Sigmoid colon (tissue), 7 donors: Measurements from ENCODE around the gene AVPR2. TPM values are rescaled to one million over a fixed set of nuclear protein-coding genes. Genes with fewer than 3 reads are reported as not detected.

ENCODE experiments used
- DNase-seq: peaks from one replicate; pipeline ENCODE4 v3.0.0-alpha.2; 2019
- H3K27ac ChIP-seq, 4 donors: fragments of 200-600 bp; sonication (generic); one replicate each; pipeline ENCODE4 v1.5.1; 2016 to 2019; ENCODE audit warnings: mild to moderate bottlenecking in 1 of 4
- H3K27me3 ChIP-seq, 3 donors: fragments of 200-600 bp; sonication (generic); one replicate each; pipeline ENCODE4 v1.5.1; 2019; ENCODE audit warnings: mild to moderate bottlenecking in 1 of 3
- H3K36me3 ChIP-seq, 4 donors: fragments of 200-600 bp; sonication (generic); one replicate each; pipeline ENCODE4 v1.5.1; 2016 to 2019
- H3K4me1 ChIP-seq, 4 donors: fragments of 200-600 bp; sonication (generic); one replicate each; pipeline ENCODE4 v1.5.1; 2017 to 2019
- H3K4me3 ChIP-seq, 4 donors: fragments of 200-600 bp; sonication (generic); one replicate each; pipeline ENCODE4 v1.5.1; 2017 to 2019; ENCODE audit warnings: mild to moderate bottlenecking in 2 of 4, moderate library complexity in 1 of 4
- H3K9me3 ChIP-seq, 4 donors: fragments of 200-600 bp in 3 of 4; sonication (generic) in 3 of 4; one replicate each; pipeline versions ENCODE4 v1.5.1 to v1.6.1; 2013 to 2019
- CTCF ChIP-seq, 4 experiments: fragments of 450-650 bp in 3 of 4; fragments of 200-600 bp in 1 of 4; IDR thresholded peaks; one replicate each; pipeline ENCODE4 v1.5.1; 2016 to 2019; ENCODE audit warnings: antibody characterized with exemption in 4 of 4, mild to moderate bottlenecking in 3 of 4, moderate library complexity in 2 of 4
- EP300 ChIP-seq, 4 donors: sonication (generic); formaldehyde crosslinking; IDR thresholded peaks; one replicate each; pipeline ENCODE4 v1.6.1; 2017; ENCODE audit warnings: antibody characterized with exemption in 4 of 4
- POLR2A ChIP-seq, 2 donors: fragments of 450-650 bp; IDR thresholded peaks; one replicate each; pipeline ENCODE4 v1.6.1; 2016; ENCODE audit warnings: antibody characterized with exemption in 2 of 2, mild to moderate bottlenecking in 2 of 2, moderate library complexity in 2 of 2
- POLR2AphosphoS5 ChIP-seq, 4 donors: sonication (generic); formaldehyde crosslinking; IDR thresholded peaks; one replicate each; pipeline ENCODE4 v1.6.1; 2017; ENCODE audit warnings: antibody characterized with exemption in 4 of 4
- WGBS, 2 donors: extraction: QIAGEN DNeasy Blood & Tissue Kit; methylation state at CpG; one replicate each; pipeline ENCODE4 v1.1.7; 2013; 5-methylcytosine and 5-hydroxymethylcytosine counted together
- intact Hi-C: fragments of 100-400 bp; cut with DNase I; formaldehyde crosslinking; loops from one replicate; pipeline ENCODE4 v1.15.1; 2023
- polyA plus RNA-seq, 3 donors: library from polyadenylated mRNA; stranded (reverse); fragments of 200-250 nt; gene quantifications; one replicate each; pipeline ENCODE4 v1.2.3, GENCODE V29; 2013
- total RNA-seq, 4 donors: library from RNA; depleted of rRNA; stranded (reverse); fragments of >200 nt; gene quantifications; one replicate each; pipeline ENCODE4 v1.1.0, GENCODE V29; 2016
- donor health status: healthy with polysubstance abuse.
- donor health status: Bipolar disorder and iron deficiency.
- donor health status: healthy.

Gene AVPR2
- total and polyA plus RNA-seq, 7 donors: 1.1 to 2.2 (median 1.1) TPM; not detected in 2

GRCh38 chrX:153924149-153924861 is 19.8 kb downstream of the AVPR2 start:
- WGBS, 2 donors: 19 to 38% methylated on average over 14 of the region's 14 CpGs
- Histone ChIP-seq H3K36me3 (no peaks in the 10 kb centered on the region), H3K4me3 (no peak overlapping the region), H3K27ac (peak overlapping the region in 3 of 4 donors; percentile 14 to 44 (median 22)), H3K9me3 (no peaks in the 10 kb centered on the region), H3K4me1 (peaks cover 0 to 51% (median 37%) of the 10 kb centered on the region in 4 donors), H3K27me3 (no peaks in the 10 kb centered on the region)
- intact Hi-C loops: no loop called here
- TF ChIP-seq EP300 (IDR thresholded peaks at IDR 0.05): no peak
- no peak for TF ChIP-seq CTCF (IDR thresholded peaks at IDR 0.05)
- TF ChIP-seq POLR2AphosphoS5 (IDR thresholded peaks at IDR 0.05): no peak
- TF ChIP-seq POLR2A (IDR thresholded peaks at IDR 0.05): no peak
- no peak for DNase-seq

- peak overlapping the region in 3 of 4 donors; percentile 10 to 63 (median 22) for H3K4me3 ChIP-seq
Observed at GRCh38 chrX:153925387-153925738, 20.9 kb downstream of the AVPR2 start.

GRCh38 chrX:153925739-153926551 is 21.5 kb downstream of the AVPR2 start, which contains the start of gene ARHGAP4:
TSS of gene ARHGAP4 (minus strand) at chrX:153926264. CDS start at chrX:153926202, 62 bp downstream.
- intact Hi-C loops: loop anchor here (5.0 kb wide), 1 partner anchor 134 kb away; the partner anchor contains the start of genes IDH3G and SSR4
- no peak for DNase-seq
- Histone ChIP-seq H3K27me3 (no peaks in the 10 kb centered on the region), H3K36me3 (peaks cover 0 to 12% (median 3%) of the 10 kb centered on the region in 4 donors), H3K4me3 (peak within 1 kb of the TSS in 3 of 4 donors; percentile 60 to 63 (median 61)), H3K9me3 (no peaks in the 10 kb centered on the region), H3K27ac (peak within 1 kb of the TSS; percentile 90 to 96 (median 95)), H3K4me1 (peaks cover 0 to 49% (median 36%) of the 10 kb centered on the region in 4 donors)
- TF ChIP-seq CTCF (IDR thresholded peaks at IDR 0.05) (no peak), POLR2AphosphoS5 (IDR thresholded peaks at IDR 0.05) (no peak), POLR2A (IDR thresholded peaks at IDR 0.05) (no peak), EP300 (IDR thresholded peaks at IDR 0.05) (no peak)
- 11 to 25% methylated on average over 59 of the region's 59 CpGs for WGBS, 2 donors

More at GRCh38 chrX:153925387-153925738, 20.9 kb downstream of the AVPR2 start:
- intact Hi-C loops: loop anchor here (5.0 kb wide), 1 partner anchor 133 kb away; the partner anchor contains the start of genes IDH3G and SSR4
- Histone ChIP-seq H3K27ac (peak overlapping the region; percentile 90 to 96 (median 95)), H3K27me3 (no peaks in the 10 kb centered on the region), H3K4me1 (peaks cover 0 to 51% (median 38%) of the 10 kb centered on the region in 4 donors), H3K36me3 (peaks cover 0 to 6% (median under 1%) of the 10 kb centered on the region in 4 donors), H3K9me3 (no peaks in the 10 kb centered on the region)
- WGBS, 2 donors: 44 to 85% methylated on average over 4 of the region's 4 CpGs
- TF ChIP-seq CTCF (IDR thresholded peaks at IDR 0.05) (no peak), EP300 (IDR thresholded peaks at IDR 0.05) (no peak), POLR2A (IDR thresholded peaks at IDR 0.05) (no peak), POLR2AphosphoS5 (IDR thresholded peaks at IDR 0.05) (no peak)
- DNase-seq: no peak

GRCh38 chrX:153926552-153926857 is 22.0 kb downstream of the AVPR2 start:
- peak overlapping the region in 2 of 4 donors; percentile 61 to 63 for H3K4me3 ChIP-seq
- H3K27ac ChIP-seq: peak overlapping the region; percentile 90 to 96 (median 95)
- WGBS, 2 donors: 9 to 18% methylated on average over 4 of the region's 4 CpGs
- no peaks in the 10 kb centered on the region for H3K9me3 ChIP-seq
- intact Hi-C loops: loop anchor here (5.0 kb wide), 1 partner anchor 134 kb away; the partner anchor contains the start of genes IDH3G and SSR4
- TF ChIP-seq CTCF (IDR thresholded peaks at IDR 0.05) (no peak), POLR2AphosphoS5 (IDR thresholded peaks at IDR 0.05) (no peak), POLR2A (IDR thresholded peaks at IDR 0.05) (no peak), EP300 (IDR thresholded peaks at IDR 0.05) (no peak)
- peaks cover 0 to 44% (median 31%) of the 10 kb centered on the region in 4 donors for H3K4me1 ChIP-seq
- no peak for DNase-seq
- peaks cover 0 to 16% (median 5%) of the 10 kb centered on the region in 4 donors for H3K36me3 ChIP-seq
- no peaks in the 10 kb centered on the region for H3K27me3 ChIP-seq
